Esophagus squamous epithelium (tissue), 5 donors: ENCODE measurements around the gene CTNNA3. TPM values are rescaled to one million over a fixed set of nuclear protein-coding genes. Genes with fewer than 3 reads are reported as not detected.

ENCODE experiments used
- DNase-seq: peaks from one replicate; lab custom pipeline; 2025; lab: John Stamatoyannopoulos, UW
- H3K27ac ChIP-seq, 4 donors: fragments of 200-600 bp; sonication (generic); one replicate each; pipeline ENCODE4 v1.5.1; 2016 to 2019; ENCODE audit warnings: mild to moderate bottlenecking in 1 of 4
- H3K27me3 ChIP-seq, 4 donors: fragments of 200-600 bp; sonication (generic); 1 replicate in 3 of 4; 2 replicates in 1 of 4; pipeline versions ENCODE4 v1.5.1 to v1.6.0; 2017 to 2021; ENCODE audit warnings: antibody characterized with exemption in 1 of 4
- H3K36me3 ChIP-seq, 3 donors: fragments of 200-600 bp; sonication (generic); one replicate each; pipeline ENCODE4 v1.5.1; 2016 to 2019
- H3K4me1 ChIP-seq, 3 donors: fragments of 200-600 bp; sonication (generic); one replicate each; pipeline ENCODE4 v1.5.1; 2017 to 2019
- H3K4me3 ChIP-seq, 4 donors: fragments of 200-600 bp; sonication (generic); 1 replicate in 3 of 4; 2 replicates in 1 of 4; pipeline ENCODE4 v1.5.1; 2016 to 2019; ENCODE audit warnings: mild to moderate bottlenecking in 2 of 4, moderate library complexity in 1 of 4
- H3K9me3 ChIP-seq, 3 donors: fragments of 200-600 bp; sonication (generic); one replicate each; pipeline ENCODE4 v1.5.1; 2016 to 2019
- CTCF ChIP-seq, 6 experiments: fragments of 450-650 bp in 4 of 6; fragments of 200-600 bp in 2 of 6; sonication (generic) in 2 of 6; IDR thresholded peaks; one replicate each; pipeline ENCODE4 v1.5.1; 2016 to 2019; ENCODE audit warnings: antibody characterized with exemption in 6 of 6, mild to moderate bottlenecking in 4 of 6, moderate library complexity in 4 of 6
- POLR2A ChIP-seq, 4 donors: fragments of 450-650 bp; IDR thresholded peaks; one replicate each; pipeline ENCODE4 v1.6.1; 2017; ENCODE audit warnings: antibody characterized with exemption in 4 of 4, mild to moderate bottlenecking in 4 of 4, moderate library complexity in 3 of 4
- WGBS, 2 donors: methylation state at CpG; one replicate each; pipeline ENCODE4 v1.1.5; 2018; 5-methylcytosine and 5-hydroxymethylcytosine counted together
- intact Hi-C: fragments of 100-400 bp; cut with DNase I; formaldehyde crosslinking; loops from one replicate; pipeline ENCODE4 v1.15.0; 2022
- small RNA-seq, 4 donors: library from RNA; depleted of rRNA; stranded (forward); fragments of <200 nt; gene quantifications; one replicate each; pipeline ENCODE3, GENCODE V24; 2016
- total RNA-seq, 4 donors: library from RNA; depleted of rRNA; stranded (reverse); fragments of >200 nt; gene quantifications; one replicate each; pipeline ENCODE4 v1.1.0, GENCODE V29; 2016
- donor health status: DM: yes; HTN: yes; CAD: no.

CTNNA3 gene
- total RNA-seq, 4 donors from 2014 or later: 0.29 to 1.9 (median 0.61) TPM; not detected in 1

- no peak for DNase-seq
- no peaks in the 10 kb centered on the region for H3K27me3 ChIP-seq
- intact Hi-C loops: no loop called here
- H3K4me1 ChIP-seq: no peaks in the 10 kb centered on the region
- peaks cover 0 to 5% (median under 1%) of the 10 kb centered on the region in 3 donors for H3K9me3 ChIP-seq
- no peaks in the 10 kb centered on the region for H3K36me3 ChIP-seq
- 68 to 73% methylated on average over 3 of the region's 3 CpGs for WGBS, 2 donors
- no peak overlapping the region for H3K4me3 ChIP-seq
- no peak overlapping the region for H3K27ac ChIP-seq
- TF ChIP-seq CTCF (IDR thresholded peaks at IDR 0.05) (no peak), POLR2A (IDR thresholded peaks at IDR 0.05) (no peak)
Measured at GRCh38 chr10:65892284-65892683, 1803.7 kb downstream of the CTNNA3 start.

- Histone ChIP-seq H3K9me3 (peaks cover 0 to 5% (median 5%) of the 10 kb centered on the region in 3 donors), H3K4me3 (no peak overlapping the region), H3K4me1 (no peaks in the 10 kb centered on the region), H3K36me3 (no peaks in the 10 kb centered on the region), H3K27me3 (no peaks in the 10 kb centered on the region), H3K27ac (no peak overlapping the region)
- no peak for DNase-seq
- TF ChIP-seq POLR2A (IDR thresholded peaks at IDR 0.05) (no peak), CTCF (IDR thresholded peaks at IDR 0.05) (no peak)
- intact Hi-C loops: no loop called here
- WGBS, 2 donors: 10 to 22% methylated on average over 3 of the region's 3 CpGs
Measured at GRCh38 chr10:65891073-65891981, 1804.7 kb downstream of the CTNNA3 start.

GRCh38 chr10:65864529-65864928 lies 1831.5 kb downstream of the CTNNA3 start:
- Histone ChIP-seq H3K4me3 (no peak overlapping the region), H3K9me3 (no peaks in the 10 kb centered on the region), H3K36me3 (no peaks in the 10 kb centered on the region), H3K4me1 (no peaks in the 10 kb centered on the region), H3K27ac (no peak overlapping the region), H3K27me3 (no peaks in the 10 kb centered on the region)
- no peak for DNase-seq
- no peak for TF ChIP-seq POLR2A (IDR thresholded peaks at IDR 0.05)
- intact Hi-C loops: no loop called here

GRCh38 chr10:65864036-65864435 lies 1832.0 kb downstream of the CTNNA3 start:
- intact Hi-C loops: no loop called here
- no peak for DNase-seq
- H3K9me3 ChIP-seq: no peaks in the 10 kb centered on the region
- H3K36me3 ChIP-seq: no peaks in the 10 kb centered on the region
- no peak overlapping the region for H3K4me3 ChIP-seq
- H3K27me3 ChIP-seq: no peaks in the 10 kb centered on the region
- H3K4me1 ChIP-seq: no peaks in the 10 kb centered on the region
- no peak overlapping the region for H3K27ac ChIP-seq
- no peak for TF ChIP-seq POLR2A (IDR thresholded peaks at IDR 0.05)
- no peak for TF ChIP-seq CTCF (IDR thresholded peaks at IDR 0.05)

Small RNA genes lying within 50 kb of the gene (small RNA-seq; reads per million reads assigned to genes)
- gene AL607023.1: 0 reads per million in 4 donors
- gene MIR7151: 0 to 0.41 (median 0) reads per million in 4 donors

Other genes starting within 250 kb of the CTNNA3 start
- 1 to 10 TPM in 1 of 4 donors, under 1 TPM in 1, not detected in 2; 0.76 to 2.7 TPM for gene DNAJC12, start 142.0 kb upstream of the CTNNA3 start, total RNA-seq
- 10 to 100 TPM in 1 of 4 donors, 1 to 10 TPM in 3; 7.4 to 19.8 (median 7.7) TPM for gene SIRT1, start 188.5 kb upstream of the CTNNA3 start, total RNA-seq